Measurements from ENCODE around the gene KCNMA1. TPM values are rescaled to one million over a fixed set of nuclear protein-coding genes. Genes with fewer than 3 reads are reported as not detected.
"Not testable (repeated sequence)": the region's sequence is repeated elsewhere in the genome, so short reads cannot be mapped to it uniquely, and the experiment has no call there.

KCNMA1 gene
- total RNA-seq, 1 donor from 2014 or later: 94.3 TPM

GRCh38 chr10:77520290-77520689 lies 117.3 kb downstream of the KCNMA1 start:
- no peaks in the 10 kb centered on the region for H3K27me3 ChIP-seq
- H3K27ac ChIP-seq: no peak overlapping the region
- intact Hi-C loops (cut with DNase I): no loop called here
- TF ChIP-seq POLR2AphosphoS5 (IDR thresholded peaks at IDR 0.05; ENCODE audit: insufficient read depth in 1 of 2, low read depth in 1 of 2) (no peak), POLR2A (IDR thresholded peaks at IDR 0.05) (no peak), CTCF (IDR thresholded peaks at IDR 0.05) (no peak)
- no peaks in the 10 kb centered on the region for H3K4me1 ChIP-seq
- H3K4me3 ChIP-seq: no peak overlapping the region
- no peaks in the 10 kb centered on the region for H3K9me3 ChIP-seq
- no peak for DNase-seq (ENCODE audit: extremely low spot score in 2 of 2)
- H3K36me3 ChIP-seq: no peaks in the 10 kb centered on the region

- H3K9me3 ChIP-seq; H3K4me1 ChIP-seq; H3K4me3 ChIP-seq; H3K27me3 ChIP-seq; DNase-seq (ENCODE audit: extremely low spot score in 2 of 2); H3K27ac ChIP-seq; intact Hi-C loops (cut with DNase I); H3K36me3 ChIP-seq: not testable (repeated sequence)
Measured at GRCh38 chr10:77519791-77520190, 117.8 kb downstream of the KCNMA1 start.

- Histone ChIP-seq H3K27me3 (no peaks in the 10 kb centered on the region), H3K27ac (no peak overlapping the region), H3K4me1 (peaks cover 8% of the 10 kb centered on the region), H3K36me3 (no peaks in the 10 kb centered on the region), H3K9me3 (no peaks in the 10 kb centered on the region), H3K4me3 (no peak overlapping the region)
- TF ChIP-seq CTCF (IDR thresholded peaks at IDR 0.05): no peak
- no peak for TF ChIP-seq POLR2A (IDR thresholded peaks at IDR 0.05)
- no peak for TF ChIP-seq POLR2AphosphoS5 (IDR thresholded peaks at IDR 0.05; ENCODE audit: insufficient read depth in 1 of 2, low read depth in 1 of 2)
- intact Hi-C loops (cut with DNase I): no loop called here
- no peak for DNase-seq (ENCODE audit: extremely low spot score in 2 of 2)
Measured at GRCh38 chr10:77518910-77519274, 118.7 kb downstream of the KCNMA1 start.

- intact Hi-C loops (cut with DNase I): no loop called here
- DNase-seq (ENCODE audit: extremely low spot score in 2 of 2): no peak
- H3K36me3 ChIP-seq: no peaks in the 10 kb centered on the region
- TF ChIP-seq POLR2A (IDR thresholded peaks at IDR 0.05) (no peak), CTCF (IDR thresholded peaks at IDR 0.05) (no peak), POLR2AphosphoS5 (IDR thresholded peaks at IDR 0.05; ENCODE audit: insufficient read depth in 1 of 2, low read depth in 1 of 2) (no peak)
- H3K4me3 ChIP-seq: no peak overlapping the region
- no peaks in the 10 kb centered on the region for H3K27me3 ChIP-seq
- peaks cover 13% of the 10 kb centered on the region for H3K4me1 ChIP-seq
- H3K9me3 ChIP-seq: no peaks in the 10 kb centered on the region
- H3K27ac ChIP-seq: no peak overlapping the region
Measured at GRCh38 chr10:77518241-77518909, 119.2 kb downstream of the KCNMA1 start.

- H3K27ac ChIP-seq: no peak overlapping the region
- DNase-seq (ENCODE audit: extremely low spot score in 2 of 2): no peak
- no peaks in the 10 kb centered on the region for H3K36me3 ChIP-seq
- H3K4me3 ChIP-seq: no peak overlapping the region
- intact Hi-C loops (cut with DNase I): no loop called here
- H3K27me3 ChIP-seq: no peaks in the 10 kb centered on the region
- H3K9me3 ChIP-seq: no peaks in the 10 kb centered on the region
- peaks cover 29% of the 10 kb centered on the region for H3K4me1 ChIP-seq
- TF ChIP-seq POLR2A (IDR thresholded peaks at IDR 0.05): no peak
- TF ChIP-seq POLR2AphosphoS5 (IDR thresholded peaks at IDR 0.05; ENCODE audit: insufficient read depth in 1 of 2, low read depth in 1 of 2): no peak
- TF ChIP-seq CTCF (IDR thresholded peaks at IDR 0.05): no peak
Measured at GRCh38 chr10:77516575-77516974, 121.0 kb downstream of the KCNMA1 start.

Measured in vagina (tissue), 2 donors.